ENCODE results near the gene BMX.

The BMX gene

DNA sequence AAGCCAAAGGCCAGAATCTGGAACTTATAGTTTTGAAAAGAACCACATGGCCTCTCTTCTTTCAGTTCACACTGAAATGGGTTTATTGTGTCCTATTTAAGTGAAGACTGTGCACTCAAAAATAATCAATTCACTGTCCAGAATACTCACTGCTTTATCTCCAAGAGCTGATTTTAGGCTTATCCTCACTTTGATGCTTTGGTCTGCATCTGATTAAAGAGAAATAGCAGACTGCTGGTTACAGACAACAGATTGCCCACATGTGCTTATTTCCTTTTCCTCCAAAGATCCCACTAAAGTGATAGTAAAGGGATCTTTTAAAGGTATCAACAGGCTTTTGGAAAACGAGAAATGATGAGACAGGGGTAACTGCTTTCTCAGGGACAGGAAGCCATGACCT, 69.5 kb downstream of the BMX start:
- DNase-seq (ENCODE audit: low spot score), result no peak

DNA sequence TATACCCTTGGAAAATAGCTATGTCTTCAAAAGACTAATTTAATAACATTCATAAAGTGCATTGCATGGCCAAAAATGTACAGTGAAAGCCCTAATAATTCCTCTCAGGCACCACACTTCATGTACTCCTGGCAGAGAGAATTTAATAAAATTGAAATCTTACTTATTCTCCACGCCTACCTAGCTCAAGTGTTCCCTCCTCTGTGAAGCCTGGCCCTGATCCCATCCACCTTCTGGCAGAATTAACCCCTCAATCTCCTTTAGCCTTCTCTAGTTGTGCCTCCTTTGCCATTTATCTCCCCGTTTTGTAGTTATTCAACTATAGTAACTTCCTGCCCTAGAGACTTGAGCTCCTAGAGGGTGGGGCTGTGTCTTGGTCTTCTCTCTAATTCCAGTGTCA, 73.4 kb downstream of the BMX start:
- DNase-seq (ENCODE audit: low spot score), result no peak

DNA sequence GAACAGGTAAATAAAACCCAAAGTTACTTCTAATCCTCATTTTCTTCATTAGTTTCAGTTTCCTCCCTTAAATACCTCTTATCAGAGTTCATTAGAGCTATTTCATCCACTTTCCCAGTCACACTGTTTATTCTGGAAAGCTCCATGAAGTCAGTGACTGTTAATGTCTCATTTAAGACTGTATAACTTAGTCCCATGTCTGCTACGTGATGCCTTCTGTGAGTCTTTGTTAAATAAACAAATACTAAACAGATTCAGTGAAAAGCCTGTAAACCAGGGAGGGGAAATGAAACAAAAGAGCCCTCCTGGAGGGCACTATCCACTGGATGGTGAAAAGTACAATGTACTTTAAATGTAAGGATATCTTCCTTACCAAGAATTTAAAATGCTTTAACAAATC, 75.4 kb downstream of the BMX start:
- DNase-seq (ENCODE audit: low spot score), result no peak

DNA sequence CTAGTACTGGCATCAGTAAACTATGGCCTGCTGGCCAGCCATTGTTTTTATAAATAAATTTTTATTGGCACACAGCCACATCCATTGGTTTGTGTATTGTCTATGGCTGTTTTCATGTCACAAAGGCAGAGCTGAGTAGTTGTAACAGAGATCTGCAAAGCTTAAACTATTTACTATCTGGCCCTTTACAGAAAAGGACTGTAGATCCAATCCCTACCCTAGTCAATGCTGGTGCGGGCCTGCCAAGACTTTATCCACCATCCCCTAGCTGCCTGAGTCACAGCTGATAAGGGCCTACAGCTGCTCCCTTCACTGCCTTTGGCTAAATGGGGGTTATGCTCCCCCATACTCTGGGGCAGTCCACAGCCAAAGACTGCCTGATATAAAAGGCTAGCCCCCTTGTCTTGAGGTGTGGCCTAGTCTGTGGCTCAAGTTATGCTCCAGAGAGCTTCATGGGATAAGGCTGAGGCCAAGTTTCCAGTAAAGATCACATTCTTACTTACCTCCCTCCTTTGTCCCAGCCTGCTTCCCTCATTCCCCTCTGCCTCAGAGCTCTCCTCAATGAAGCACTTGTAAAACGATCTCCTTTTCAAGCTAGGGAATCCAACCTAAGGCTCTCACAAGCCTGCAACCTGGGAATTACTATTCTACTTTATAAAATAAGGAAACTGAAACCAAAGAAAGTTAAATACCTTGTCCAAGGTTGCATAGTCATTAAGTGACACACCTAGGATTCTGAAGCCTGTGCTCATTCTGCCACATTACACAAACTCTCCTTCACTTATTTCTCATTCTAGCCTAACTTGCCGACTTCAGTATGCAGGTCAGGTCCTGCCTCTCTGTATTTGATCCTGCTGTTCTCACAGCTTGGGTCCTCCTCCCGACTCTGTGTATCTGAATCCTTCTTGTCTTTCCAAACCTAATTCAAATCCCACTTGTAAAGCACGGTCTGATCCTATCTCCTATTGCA, 79.5 kb downstream of the BMX start:
- DNase-seq (ENCODE audit: low spot score), result no peak

DNA sequence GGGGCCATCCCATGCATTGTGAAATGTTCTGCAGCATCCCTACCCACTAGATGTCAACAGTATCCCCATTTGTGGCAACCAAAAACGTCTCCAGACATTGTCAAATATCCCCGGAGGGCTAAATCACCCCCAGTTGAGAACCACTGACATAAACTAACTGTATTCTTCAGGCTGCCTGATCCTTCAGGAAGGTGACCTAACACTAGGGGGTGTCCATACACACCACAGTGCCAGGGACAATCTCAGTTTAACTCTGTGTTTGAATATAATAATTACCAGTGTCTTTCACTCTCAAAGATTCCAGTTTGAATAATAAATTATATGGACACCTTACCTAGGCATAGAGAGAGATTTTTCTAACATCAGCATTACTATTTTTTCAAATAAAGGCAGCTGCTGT, 93.8 kb downstream of the BMX start:
- no peak for DNase-seq (ENCODE audit: low spot score)

DNA sequence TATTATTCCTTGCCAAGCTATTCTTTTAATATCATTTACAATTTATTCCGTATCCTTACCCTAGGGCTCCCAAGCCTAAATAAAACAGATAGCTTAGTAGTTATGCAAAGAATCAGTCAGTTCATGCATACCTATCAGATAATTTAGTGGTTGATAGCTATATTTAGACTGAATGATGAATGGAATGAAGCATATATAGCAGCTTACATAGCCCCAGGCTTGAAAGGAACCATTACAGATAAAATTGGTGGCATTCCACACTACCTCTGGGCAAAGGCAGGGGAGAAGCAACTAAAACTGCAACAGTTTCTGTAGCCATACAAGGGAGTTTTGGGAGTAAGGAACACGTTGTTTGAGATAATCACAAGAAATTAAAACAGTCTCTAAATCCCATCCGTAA, 97.4 kb downstream of the BMX start:
- DNase-seq (ENCODE audit: low spot score), result no peak

DNA sequence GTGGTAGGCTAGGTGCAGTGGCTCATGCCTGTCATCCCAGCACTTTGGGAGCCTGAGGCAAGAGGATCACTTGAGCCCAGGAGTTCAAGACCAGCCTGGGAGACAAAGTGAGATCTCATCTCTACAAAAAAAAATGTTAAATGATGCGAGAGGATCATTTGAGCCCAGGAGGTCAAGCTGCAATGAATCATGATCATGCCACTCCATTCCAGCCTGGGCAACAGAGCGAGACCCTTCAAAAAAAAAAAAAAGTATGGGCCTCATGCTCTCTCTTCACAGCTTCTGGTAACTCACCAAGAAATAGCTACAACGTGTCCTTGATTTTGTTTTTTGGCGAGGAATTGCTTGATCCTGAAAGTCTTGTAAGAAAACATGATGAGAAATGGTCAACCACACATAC, 98.9 kb downstream of the BMX start:
- no peak for DNase-seq (ENCODE audit: low spot score)

DNA sequence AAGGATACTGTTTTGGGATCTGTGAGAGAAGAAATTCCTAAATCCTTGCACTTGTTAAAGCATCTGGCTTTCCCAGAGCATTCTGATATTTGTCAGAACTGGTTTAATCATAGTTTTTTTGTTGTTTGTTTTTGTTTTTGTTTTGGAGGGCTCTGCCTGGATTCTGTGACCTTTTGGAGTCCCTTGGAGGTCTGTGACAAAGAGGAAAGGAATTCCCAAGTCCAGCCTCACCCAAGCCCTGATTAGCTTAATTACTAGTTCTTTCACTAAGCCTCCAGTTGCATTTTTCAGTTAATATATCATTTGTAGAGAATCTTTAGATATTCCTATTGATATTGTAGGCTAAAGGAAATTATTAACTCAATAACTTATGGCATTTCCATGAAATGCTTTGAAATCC, 99.4 kb downstream of the BMX start:
- DNase-seq (ENCODE audit: low spot score), result no peak

DNA sequence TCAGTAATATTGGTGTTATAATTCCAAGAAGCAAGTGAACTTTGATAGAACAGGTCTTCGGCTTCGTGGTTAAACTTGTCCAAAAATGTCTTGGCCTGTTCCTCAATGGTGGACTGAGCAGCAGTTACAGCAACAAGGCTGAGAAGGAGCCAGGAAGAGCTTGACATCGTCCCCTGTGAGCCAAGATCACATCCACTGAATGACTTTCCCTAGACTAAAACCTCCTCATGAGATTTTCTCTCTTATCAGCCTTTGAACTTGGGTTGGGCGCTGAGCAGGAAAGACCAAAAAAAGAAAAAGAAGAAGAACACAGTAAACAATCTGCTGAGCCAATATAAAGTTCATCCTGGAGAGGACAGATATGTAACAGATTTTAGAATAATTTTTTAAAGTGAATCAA, 100.1 kb downstream of the BMX start, which contains the start of gene ACE2:
TSS of gene ACE2 (minus strand) at position 216 of the 400 bp plus-strand sequence. CDS start at position 167, 49 bp downstream.
- no peak for DNase-seq (ENCODE audit: low spot score)

DNA sequence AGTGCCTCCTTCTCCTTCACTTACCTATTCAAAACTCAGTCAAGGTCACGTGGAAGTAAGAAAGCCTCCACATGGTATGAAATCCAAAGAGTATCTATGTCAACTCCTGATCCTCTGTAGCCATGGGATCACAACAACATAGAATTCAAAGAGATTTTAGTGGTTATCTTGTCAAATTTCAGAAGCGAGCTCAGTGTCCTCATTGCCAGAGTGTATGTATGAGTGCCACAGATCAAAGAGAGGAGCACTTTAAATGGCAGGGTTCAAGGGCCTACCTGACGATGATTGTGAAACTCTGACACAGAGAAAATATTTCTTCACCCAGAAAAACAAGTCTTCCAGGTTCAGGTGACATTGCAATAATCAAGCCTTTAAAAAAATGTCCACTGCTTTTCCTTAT, 101.3 kb downstream of the BMX start:
- no peak for DNase-seq (ENCODE audit: low spot score)

DNA sequence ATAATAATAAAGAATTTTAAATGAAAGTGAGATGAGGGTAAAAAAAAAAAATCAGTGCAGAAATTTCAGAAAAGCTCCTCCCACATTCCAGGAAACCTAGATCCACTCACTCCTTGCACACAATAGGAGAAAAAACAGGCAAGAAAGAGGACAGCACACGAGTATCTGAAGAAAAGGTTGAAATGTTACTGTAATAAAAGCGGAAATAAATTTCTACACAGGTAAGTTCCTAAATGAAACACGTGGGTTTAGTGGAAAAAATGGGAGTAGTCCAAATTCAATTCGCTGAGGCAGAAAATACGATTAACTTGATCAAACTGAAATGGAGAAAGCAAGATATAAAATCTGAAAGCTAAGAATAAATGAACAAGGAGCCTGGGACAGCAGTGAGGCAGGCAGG, 102.2 kb downstream of the BMX start:
- no peak for DNase-seq (ENCODE audit: low spot score)

DNA sequence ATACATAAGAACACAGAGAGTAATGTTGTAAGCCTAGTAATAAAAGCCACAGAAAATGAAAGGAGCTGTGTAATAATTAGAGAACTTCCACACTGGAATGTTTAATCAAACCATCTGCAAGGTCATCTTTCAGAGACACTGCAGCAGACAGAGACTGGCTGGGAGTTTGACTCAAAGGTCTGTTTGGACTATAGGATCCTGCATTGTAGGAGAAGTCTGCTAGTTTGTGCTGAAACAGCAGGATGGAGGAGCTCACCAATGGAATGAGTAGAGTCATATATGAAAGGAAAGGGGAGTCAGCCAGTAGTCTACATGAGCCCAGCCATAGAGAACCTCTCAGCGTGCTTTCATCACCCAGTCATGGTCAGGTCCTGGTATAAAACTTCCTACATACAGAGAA, 104.6 kb downstream of the BMX start:
- DNase-seq (ENCODE audit: low spot score), result no peak
